ENCODE results near the gene FAM153A. TPM values are rescaled to one million over a fixed set of nuclear protein-coding genes. Genes with fewer than 3 reads are reported as not detected.
"Not testable (repeated sequence)": the region's sequence is repeated elsewhere in the genome, so short reads cannot be mapped to it uniquely, and the experiment has no call there.

FAM153A gene
- 1 to 10 TPM in 1 of 4 donors, under 1 TPM in 3; 0.25 to 1.5 (median 0.67) TPM for polyA plus RNA-seq (ENCODE audit: insufficient read length in 4 of 4)

DNA sequence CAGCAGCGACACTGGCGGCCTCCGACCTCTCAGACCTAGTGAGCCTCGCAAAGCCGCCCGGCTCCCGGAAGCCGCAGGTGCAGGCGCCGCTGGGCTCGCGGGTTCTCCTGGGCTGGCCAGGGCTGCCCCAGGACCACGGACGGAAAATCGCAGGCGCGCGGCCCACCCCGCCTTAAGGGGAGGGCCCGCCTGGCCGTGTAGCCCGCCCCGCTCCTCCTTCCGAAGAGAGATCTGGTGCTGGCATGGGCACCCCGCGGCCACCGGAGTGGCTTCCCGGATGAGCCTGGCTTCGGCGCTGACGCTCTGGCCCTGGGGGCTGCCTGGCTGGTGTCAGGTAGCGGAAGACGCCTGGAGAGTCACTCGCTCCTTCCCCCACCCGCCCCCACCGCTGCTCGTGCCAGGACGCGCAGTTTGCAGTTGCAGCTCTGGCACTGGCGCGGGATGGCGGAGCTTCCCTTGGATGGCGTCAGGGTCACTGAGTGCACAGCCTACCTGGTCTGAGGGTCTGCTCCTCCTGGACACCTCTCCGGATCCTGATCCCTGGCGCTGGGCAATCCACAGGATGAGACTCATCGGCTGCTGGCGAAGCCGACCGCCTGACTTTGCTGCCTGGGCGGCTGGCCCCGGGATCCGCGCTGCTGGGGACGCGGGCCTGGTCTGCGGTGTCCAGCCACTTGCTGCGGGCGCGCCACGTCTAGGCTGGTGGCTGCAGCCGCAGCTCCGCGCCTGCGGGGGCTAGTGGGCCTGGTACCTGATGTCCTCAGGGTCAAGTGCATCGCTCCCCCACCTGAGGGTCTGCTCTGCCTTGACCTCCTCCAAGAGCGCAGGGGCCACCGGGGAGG lies at the start of gene FAM153A:
Gene FAM153A, minus strand, starts transcription at position 108 of the 842 bp plus-strand sequence.
- peak in 1 of 4 donors; percentile 2 for DNase-seq (ENCODE audit: low read depth in 4 of 4, low spot score in 2 of 4)

DNA sequence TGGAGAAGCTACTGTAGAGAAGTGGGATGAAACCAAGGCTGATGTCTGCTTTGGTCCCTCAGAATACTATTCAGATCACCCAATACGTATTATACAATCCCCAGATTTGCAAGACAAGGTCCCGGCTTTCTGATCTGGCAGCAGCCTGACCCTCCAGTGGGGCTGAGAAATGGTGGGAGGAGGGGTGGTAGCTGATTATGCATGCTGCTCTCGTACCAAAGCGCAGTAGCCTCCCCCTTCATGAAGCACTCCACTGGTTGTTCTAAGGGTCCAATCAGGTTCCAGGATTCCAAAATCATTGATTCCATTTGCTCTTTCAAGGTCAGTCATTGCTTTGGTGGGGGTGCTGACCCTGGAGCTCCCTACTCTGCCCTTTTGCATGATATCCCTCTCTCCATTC lies 49.6 kb upstream of the FAM153A start:
- not testable (repeated sequence) for DNase-seq (ENCODE audit: low read depth in 4 of 4, low spot score in 2 of 4)

DNA sequence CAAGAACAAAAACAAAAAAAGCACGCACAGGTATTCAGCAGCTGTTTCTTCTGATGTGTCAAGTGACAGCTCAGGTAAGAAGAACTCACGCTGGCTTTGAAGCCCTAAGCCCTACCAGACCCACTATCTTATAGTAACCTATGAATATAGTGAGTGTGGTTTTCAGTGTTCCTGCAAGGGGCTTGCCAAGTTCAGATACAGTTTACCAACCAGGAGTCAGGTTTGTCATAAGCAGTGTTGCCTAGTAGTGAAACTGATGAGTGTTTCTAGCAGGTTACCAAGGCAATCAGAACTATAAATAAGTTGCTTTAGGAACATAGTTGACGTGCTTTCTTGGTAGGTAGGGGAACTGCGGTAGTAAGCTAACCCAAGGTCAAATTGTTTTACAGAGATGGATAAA lies 43.4 kb upstream of the FAM153A start:
- not testable (repeated sequence) for DNase-seq (ENCODE audit: low read depth in 4 of 4, low spot score in 2 of 4)

DNA sequence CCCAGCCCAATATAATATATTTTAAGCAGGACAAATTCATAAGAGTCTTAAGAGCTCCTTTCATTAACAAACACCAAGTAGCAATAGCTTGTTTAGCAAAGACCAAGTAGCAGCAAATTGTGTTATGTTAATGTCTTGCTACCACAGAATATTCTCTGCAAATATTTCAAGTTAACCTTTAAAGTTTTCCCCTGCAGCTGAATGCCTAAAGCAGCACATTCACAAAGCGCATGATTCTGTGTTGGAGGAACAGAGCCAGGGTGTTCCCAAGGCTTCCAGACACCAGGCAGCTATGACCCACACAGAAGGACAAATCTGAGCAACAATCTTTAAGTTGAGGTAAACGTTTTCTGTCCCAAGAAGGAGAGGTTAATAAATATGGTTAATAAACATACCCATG lies 42.1 kb upstream of the FAM153A start:
- not testable (repeated sequence) for DNase-seq (ENCODE audit: low read depth in 4 of 4, low spot score in 2 of 4)

DNA sequence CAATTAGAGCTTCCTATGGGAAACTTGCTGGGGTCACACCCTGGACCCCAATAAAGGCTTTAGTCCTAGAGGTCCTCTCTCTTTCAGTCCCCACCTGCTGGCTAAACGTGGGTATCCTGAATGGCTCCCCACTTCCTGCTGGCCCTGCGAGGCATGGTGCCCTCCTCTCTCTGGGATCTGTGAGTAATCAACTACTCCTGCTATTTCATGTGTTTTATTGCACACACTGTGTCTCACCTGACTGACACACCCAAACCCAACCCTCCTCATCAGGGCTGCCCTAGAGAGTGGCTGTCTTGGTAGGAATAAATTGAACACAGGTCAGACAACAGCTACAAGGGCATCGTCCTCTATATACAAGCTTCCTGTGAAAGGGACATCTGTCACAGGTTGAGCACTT lies 39.8 kb upstream of the FAM153A start:
- DNase-seq (ENCODE audit: low read depth in 4 of 4, low spot score in 2 of 4): not testable (repeated sequence)

DNA sequence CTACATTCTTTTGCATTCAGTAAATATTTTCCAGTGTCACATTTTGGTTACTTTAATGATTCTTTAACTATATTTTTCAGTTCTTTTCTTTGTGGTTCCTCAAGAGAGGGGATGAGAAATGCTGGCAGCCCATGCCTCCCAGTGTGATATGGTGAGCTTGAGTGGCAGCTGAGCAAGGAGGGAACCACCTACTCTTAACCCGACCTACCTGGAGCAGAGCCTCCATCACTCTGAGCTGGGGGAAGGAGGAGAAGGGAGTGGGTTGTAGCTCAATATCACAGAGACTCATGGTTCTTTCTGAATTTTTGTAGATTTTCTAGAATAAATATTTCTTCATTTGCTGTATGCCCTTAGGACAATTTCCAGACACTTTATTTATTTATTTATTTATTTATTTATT lies 37.0 kb upstream of the FAM153A start:
- DNase-seq (ENCODE audit: low read depth in 4 of 4, low spot score in 2 of 4): not testable (repeated sequence)

DNA sequence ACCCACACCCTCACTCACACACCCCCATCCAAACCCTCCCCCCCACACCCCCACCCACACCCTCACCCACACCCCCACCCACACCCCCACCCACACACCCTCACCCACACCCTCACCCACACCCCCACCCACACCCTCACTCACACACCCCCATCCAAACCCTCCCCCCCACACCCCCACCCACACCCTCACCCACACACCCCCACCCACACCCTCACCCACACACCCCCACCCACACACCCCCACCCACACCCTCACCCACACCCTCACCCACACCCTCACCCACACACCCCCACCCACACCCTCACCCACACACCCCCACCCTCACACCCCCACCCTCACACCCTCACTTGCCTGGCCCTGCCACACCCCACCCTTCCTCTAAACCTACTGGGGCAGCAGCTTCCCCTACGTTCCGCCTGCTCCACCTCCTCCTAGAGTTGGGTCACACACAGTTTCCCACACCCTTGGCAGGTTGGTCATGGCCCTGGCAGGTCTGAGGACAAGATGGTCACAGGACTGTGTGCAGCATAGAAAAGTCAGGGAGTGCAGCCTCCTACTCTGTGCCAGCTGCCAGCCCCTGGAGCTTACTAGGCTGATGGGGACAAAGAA lies 30.2 kb upstream of the FAM153A start:
- DNase-seq (ENCODE audit: low read depth in 4 of 4, low spot score in 2 of 4): not testable (repeated sequence)

DNA sequence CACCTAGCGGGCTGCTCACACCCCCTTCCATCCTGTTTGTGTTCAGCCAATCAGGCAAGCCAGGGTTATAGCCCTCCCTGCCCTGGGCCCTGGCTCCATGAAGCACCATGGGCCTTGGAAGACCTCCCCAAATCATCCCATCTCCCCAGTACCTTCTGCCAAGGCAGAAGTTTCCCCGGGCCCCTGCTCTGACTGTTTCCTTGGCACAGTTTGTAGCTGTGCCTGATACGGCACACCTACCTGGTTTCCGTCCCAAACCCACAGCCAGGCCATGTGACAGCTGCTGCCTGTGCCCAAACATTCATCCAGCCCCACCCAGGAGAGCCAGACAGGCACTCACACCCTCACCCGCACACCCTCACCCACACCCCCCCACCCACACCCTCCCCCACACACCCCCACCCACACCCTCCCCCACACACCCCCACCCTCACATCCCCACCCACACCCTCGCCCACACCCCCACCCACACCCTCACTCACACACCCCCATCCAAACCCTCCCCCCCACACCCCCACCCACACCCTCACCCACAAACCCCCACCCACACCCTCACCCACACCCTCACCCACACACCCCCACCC lies 29.6 kb upstream of the FAM153A start:
- not testable (repeated sequence) for DNase-seq (ENCODE audit: low read depth in 4 of 4, low spot score in 2 of 4)

DNA sequence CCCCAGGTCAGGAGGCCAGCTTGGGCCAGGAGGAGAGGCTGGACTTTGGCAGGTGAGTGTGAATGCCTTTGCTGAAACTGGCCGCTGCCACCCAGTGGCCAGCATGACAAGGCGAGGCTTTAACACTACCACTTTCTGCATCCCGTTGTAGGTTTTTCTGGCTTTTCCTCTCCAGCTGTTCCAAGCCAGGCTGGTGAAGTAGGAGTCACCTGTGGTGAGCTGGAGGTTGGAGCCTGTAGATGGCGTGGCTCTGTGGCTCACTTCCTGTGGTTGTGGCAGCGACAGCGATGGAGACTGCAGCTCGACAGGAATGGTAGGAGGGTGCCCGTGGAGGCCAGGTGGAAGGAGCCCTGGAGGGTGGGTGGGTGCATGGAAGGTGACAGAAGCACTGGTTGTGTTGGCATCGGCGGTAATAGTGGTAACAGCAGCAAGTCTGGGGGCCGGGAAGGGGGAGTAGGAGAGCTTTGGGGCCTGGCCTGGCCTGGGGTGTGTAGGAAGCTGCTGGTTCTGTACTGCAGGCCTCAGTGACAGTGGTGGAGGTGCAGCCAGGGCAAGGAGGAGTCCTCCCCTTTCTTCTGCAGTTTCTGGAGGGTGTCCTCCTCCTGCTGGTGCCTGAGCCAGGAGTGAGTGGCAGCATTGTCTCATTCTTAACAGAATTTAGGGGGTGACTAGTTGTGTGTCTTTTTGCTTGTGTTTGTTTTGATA lies 26.7 kb upstream of the FAM153A start:
- DNase-seq (ENCODE audit: low read depth in 4 of 4, low spot score in 2 of 4): not testable (repeated sequence)

DNA sequence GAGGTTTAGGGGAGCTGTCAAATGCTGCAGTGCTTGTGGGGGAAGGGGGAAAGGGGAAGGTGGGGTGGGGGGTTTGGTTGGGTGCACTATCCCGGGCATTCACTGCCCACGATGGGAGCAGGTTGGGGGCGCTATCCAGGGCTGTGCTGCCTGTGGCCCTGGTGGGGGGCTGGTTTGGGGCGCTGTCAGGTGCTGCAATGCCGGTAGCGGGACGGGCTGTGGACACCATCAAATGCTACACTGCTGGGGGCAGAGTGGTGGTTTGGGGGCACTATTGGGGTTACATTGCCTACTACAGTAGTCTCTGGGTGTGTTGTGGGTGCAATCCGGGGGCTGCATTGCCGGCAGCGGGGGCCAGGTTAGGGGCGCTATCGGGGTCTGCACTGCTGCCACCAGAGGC lies 25.7 kb upstream of the FAM153A start:
- not testable (repeated sequence) for DNase-seq (ENCODE audit: low read depth in 4 of 4, low spot score in 2 of 4)

DNA sequence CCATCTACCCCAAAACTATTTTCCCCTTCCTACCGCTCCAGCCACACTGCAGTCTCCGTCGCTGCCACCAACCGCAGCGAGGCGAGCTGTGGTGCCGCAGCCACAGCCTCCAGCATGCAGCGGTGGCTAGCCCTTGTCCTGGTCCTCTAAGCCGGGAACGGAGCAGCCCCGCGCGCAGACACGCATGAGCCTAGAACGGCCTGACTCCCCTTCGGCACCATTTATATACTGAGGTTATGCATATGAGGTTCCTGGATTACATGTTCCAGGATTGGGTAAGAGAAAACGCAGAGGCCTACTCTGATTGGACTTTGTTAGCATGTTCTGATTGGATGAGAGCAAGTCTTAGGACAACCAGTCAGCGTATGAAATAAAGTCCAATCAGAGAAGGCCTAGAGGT lies 24.6 kb upstream of the FAM153A start:
- DNase-seq (ENCODE audit: low read depth in 4 of 4, low spot score in 2 of 4): not testable (repeated sequence)

DNA sequence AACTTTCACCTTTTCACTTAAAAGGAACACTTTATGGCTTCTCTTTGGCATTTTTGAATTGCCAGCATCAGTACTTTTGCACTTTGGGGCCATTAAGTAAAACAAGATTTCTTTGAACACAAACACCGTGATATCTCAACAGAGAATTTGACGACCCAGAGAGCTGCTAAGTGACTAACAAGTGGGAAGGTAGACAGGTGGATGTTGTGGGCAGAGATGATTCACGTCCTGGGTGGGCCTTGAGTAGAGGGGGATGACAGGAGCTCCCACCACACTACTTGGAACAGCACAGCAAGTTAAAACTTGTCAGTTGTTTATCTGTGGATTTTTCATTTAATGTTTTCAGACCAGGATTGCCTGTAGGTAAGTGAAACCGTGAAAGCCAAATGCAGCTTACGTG lies 18.7 kb upstream of the FAM153A start:
- not testable (repeated sequence) for DNase-seq (ENCODE audit: low read depth in 4 of 4, low spot score in 2 of 4)

DNA sequence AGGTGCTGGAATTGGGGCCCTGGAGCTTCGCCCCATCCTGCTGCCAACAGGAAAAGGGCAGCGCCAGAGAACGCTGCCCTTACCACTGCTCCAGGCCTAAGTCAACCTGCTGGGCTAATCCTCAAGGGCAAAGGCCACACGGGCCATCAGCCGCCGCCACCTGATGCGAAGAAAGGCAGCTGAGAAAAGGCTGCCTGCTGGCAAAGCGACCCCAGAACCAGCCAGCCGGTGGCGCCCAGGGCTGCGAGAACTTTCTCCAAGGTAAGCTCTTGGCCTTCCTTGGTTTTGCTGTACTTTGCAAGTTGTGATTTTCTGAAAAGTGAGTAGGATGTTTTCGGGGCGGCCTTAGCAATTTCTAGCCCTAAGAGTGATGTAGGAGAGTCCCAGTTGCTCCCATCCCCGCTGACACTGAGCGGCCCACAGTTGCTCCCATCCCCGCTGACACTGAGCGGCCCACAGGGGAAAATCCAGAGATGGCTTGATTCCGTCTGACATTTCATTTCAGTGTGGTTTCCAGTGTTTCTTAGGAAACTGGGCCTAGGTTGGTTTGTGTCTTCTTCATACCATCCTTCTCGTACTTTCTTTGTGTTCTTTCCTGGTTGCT lies 15.6 kb upstream of the FAM153A start:
- not testable (repeated sequence) for DNase-seq (ENCODE audit: low read depth in 4 of 4, low spot score in 2 of 4)

DNA sequence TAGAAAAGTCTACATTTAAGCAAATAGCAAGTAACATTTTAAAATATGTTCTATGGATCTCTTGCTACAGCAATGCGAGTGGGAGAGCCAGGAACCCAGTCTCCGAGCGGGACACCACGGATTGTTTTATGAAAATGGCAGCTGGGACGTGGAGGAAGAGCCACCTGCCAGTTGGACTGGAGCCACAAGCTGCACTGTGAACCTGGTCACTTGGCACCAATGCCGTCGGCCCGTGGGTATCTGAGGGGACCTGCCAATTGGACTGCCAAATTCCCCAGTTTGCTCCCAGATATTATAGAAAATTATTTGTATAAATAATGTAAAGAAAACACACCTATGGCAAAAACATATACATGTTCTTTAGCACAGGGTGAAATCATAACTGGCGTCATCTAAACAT lies 10.6 kb upstream of the FAM153A start:
- DNase-seq (ENCODE audit: low read depth in 4 of 4, low spot score in 2 of 4): not testable (repeated sequence)

DNA sequence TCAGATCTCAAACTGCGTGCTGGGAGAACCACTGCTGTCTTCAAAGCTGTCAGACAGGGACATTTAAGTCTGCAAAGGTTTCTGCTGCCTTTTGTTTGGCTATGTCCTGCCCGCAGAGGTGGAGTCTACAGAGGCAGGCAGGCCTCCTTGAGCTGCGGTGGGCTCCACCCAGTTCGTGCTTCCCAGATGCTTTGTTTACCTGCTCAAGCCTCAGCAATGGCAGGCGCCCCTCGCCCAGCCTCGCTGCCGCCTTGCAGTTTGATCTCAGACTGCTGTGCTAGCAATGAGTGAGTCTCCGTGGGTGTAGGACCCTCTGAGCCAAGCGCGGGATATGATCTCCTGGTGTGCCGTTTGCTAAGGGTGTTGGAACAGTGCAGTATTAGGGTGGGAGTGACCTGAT lies 8.9 kb upstream of the FAM153A start:
- DNase-seq (ENCODE audit: low read depth in 4 of 4, low spot score in 2 of 4): not testable (repeated sequence)

DNA sequence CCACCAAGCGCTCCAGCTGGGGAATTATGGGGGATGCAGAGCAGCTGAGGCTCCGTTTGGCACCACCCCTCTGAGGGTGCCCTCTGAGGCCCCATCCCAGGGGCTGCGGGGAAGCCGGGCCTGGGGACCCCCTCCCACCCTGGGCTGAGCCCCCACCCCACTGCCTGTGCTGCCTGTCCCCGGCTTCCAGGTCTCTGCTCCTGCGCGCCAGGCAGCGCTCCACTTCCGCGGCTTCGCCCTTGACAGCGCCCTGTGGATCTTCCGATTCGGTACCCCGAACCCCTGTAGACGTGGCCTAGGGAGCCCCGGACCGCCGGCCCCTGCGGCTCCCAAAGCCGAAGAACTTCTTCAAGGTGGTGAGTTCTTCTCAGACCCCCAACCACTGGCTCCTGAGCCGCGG lies 530 bp downstream of the FAM153A start:
- DNase-seq (ENCODE audit: low read depth in 4 of 4, low spot score in 2 of 4): not testable (repeated sequence)

DNA sequence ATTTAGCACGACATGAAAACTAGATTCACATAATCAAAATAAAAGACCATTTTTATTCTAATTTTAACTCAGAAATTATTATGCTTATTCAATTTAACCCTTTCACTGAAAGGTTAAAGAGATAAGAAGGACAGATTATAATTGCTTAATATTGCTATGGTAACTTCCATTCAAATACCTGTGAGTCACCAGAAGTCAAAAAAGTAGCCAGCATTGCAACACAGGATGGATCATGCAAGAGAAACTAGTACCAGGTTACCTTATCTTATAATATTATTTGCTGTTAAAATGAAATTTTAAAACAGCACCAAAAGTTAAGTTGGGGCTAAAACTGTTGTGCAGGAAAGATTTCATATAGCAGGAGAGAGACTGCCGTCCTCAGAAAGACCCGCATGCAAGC lies 11.5 kb downstream of the FAM153A start:
- not testable (repeated sequence) for DNase-seq (ENCODE audit: low read depth in 4 of 4, low spot score in 2 of 4)

DNA sequence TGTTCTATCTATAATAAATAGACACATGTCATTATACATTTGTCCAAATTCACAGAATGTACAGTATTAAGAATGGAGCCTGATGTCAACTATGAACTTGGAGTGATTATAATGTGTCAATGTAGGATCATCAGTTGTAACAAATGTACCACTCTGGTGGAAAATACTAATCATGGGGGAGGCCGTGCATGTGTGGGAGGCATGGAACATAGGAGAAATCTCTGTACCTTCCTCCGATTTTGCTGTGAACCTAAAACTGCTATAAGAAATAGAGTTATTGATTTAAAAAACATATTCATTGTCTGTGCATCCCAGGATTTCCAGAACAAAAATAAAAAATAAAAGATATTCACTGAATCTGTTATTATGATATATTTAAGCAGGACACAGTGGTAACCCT lies 12.1 kb downstream of the FAM153A start:
- DNase-seq (ENCODE audit: low read depth in 4 of 4, low spot score in 2 of 4): not testable (repeated sequence)

DNA sequence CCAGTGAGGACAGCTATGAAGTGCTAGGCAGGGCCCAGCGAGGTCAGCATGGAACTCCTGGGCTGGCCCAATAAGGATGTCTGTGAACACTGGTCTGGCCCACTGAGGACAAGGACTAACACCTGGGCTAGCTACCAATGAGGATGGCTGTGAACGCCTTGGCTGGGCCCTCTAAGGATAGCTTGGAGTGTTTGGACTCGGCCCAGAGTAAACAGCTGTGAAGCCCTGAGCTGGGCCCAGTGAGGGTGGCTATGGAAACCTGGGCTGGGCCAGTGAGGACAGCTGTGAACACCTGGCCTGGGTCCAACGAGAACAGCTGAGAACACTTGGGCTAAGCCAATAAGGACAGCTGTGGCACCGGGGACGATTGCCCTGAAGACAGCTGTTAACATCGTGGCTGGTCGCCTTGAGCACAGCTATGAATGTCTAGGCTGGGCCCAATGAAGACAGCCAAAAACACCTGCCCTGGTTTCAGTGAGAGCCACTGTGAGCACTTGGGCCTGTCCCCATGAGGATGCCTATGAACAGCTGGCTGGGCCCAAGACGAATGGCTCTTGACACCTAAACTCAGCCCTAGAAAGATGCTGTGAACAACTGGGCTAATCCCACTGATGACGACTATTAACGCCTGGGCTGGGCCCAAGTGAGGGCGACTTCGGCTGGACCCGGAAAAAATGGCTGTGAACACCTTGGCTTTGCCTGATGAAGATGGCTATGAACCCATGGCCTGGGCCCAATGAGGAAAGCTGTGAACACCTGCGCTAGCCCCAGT lies 18.8 kb downstream of the FAM153A start:
- not testable (repeated sequence) for DNase-seq (ENCODE audit: low read depth in 4 of 4, low spot score in 2 of 4)

DNA sequence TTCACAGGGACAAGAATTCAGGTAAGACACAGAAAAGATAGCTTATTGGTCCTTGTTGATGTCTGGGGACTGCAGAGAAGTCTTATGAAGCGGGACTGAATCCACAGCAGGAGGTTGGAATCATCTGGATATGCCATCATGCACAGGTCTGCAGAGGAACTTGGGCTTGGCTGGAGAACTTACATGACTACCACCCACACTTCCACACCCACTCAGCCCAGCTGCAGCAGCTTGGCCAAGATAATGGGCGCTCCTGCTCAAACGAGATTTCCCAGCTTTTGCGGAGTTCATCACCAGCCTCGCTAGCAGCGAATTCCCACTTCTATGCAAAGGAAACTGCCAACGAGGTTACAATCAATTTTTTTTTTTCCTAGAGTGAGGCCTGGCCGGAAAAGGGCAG lies 21.7 kb downstream of the FAM153A start:
- not testable (repeated sequence) for DNase-seq (ENCODE audit: low read depth in 4 of 4, low spot score in 2 of 4)

Data from left renal cortex interstitium (tissue), 4 donors.